K562 treated with DMSO at 1 percent for 48 hours (cell line): Measurements from ENCODE around the gene ZNF616. TPM values are rescaled to one million over a fixed set of nuclear protein-coding genes. Genes with fewer than 3 reads are reported as not detected.

Experiments
- total RNA-seq: library from RNA; unstranded; fragments of 300-600 nt; gene quantifications from 2 replicates; pipeline ENCODE4 v1.2.3, GENCODE V29; 2022; ENCODE audit warnings: low replicate concordance; ENCODE audit errors: extremely low read depth

Gene ZNF616
- not detected in 2 replicates for total RNA-seq

GRCh38 chr19:52139252-52140031, at the start of gene ZNF616:
Gene ZNF616, minus strand, starts transcription at chr19:52139938. Its CDS starts 9,426 bp downstream, at chr19:52130512.

GRCh38 chr19:52171321-52172169, 31.8 kb upstream of the ZNF616 start, which contains the start of gene ZNF836:
Gene ZNF836, minus strand, starts transcription at chr19:52171621. Its CDS starts 3,549 bp downstream, at chr19:52168072.

GRCh38 chr19:52095172-52096014, 44.3 kb downstream of the ZNF616 start, which contains the start of gene ZNF841:
Gene ZNF841, minus strand, starts transcription at chr19:52095765. Its CDS starts 10,964 bp downstream, at chr19:52084801.

Other genes starting within 250 kb of the ZNF616 start
- not detected in 2 replicates for gene ZNF649, start 234.9 kb downstream of the ZNF616 start, total RNA-seq
- not detected in 2 replicates for gene ZNF613, start 212.5 kb downstream of the ZNF616 start, total RNA-seq
- gene ZNF350, start 153.1 kb downstream of the ZNF616 start, total RNA-seq, result not detected in 2 replicates
- not detected in 2 replicates for gene ZNF615, start 131.7 kb downstream of the ZNF616 start, total RNA-seq
- not detected in 2 replicates for gene ZNF614, start 111.6 kb downstream of the ZNF616 start, total RNA-seq
- gene ZNF432, start 91.1 kb downstream of the ZNF616 start, total RNA-seq, result not detected in 2 replicates
- gene ZNF841, start 44.2 kb downstream of the ZNF616 start, total RNA-seq, result not detected in 2 replicates
- not detected in 2 replicates for gene ZNF836, start 31.7 kb upstream of the ZNF616 start, total RNA-seq
- not detected in 2 replicates for gene PPP2R1A, start 50.1 kb upstream of the ZNF616 start, total RNA-seq
- not detected in 2 replicates for gene ZNF766, start 129.6 kb upstream of the ZNF616 start, total RNA-seq
- not detected in 2 replicates for gene ZNF480, start 157.2 kb upstream of the ZNF616 start, total RNA-seq
- gene ZNF610, start 196.3 kb upstream of the ZNF616 start, total RNA-seq, result not detected in 2 replicates
- gene ZNF880, start 230.0 kb upstream of the ZNF616 start, total RNA-seq, result not detected in 2 replicates